A673 (cell line): ENCODE results near the gene MAN1A2. TPM values are rescaled to one million over a fixed set of nuclear protein-coding genes. Genes with fewer than 3 reads are reported as not detected.
"Not testable (repeated sequence)": the region's sequence is repeated elsewhere in the genome, so short reads cannot be mapped to it uniquely, and the experiment has no call there.

Source experiments
- BruUV-seq: library from RNA; stranded (reverse); fragments of 400-500 nt; replicated peaks from 2 replicates; lab custom pipeline; 2021; lab: Mats Ljungman, UMichigan
- CTCF ChIA-PET: fragments of 300-600 bp; sonication (Branson Sonifier 250); formaldehyde crosslinking; loops from one replicate; lab custom pipeline; 2022; ENCODE audit warnings: antibody characterized with exemption; lab: Charles Lee
- POLR2A ChIA-PET: fragments of 300-600 bp; sonication (Branson Sonifier 250); formaldehyde crosslinking; loops from one replicate; lab custom pipeline; 2022; ENCODE audit warnings: antibody characterized with exemption; ENCODE audit not compliant: low non-redundant PET; lab: Charles Lee
- DNase-seq: peaks from one replicate; pipeline ENCODE4 v3.0.0-alpha.2; 2015; ENCODE audit warnings: low spot score
- H3K27ac ChIP-seq: fragments of 200-600 bp; sonication (generic); 2 replicates; pipeline ENCODE4 v1.5.1; 2016; ENCODE audit warnings: mixed run types, low read depth, mild to moderate bottlenecking, mixed read lengths, antibody characterized with exemption, low read length; ENCODE audit not compliant: poor library complexity, severe bottlenecking
- H3K27me3 ChIP-seq: fragments of 200-600 bp; sonication (generic); replicated peaks from 2 replicates; pipeline ENCODE4 v1.6.1; 2017; ENCODE audit warnings: mixed run types, low read depth, mild to moderate bottlenecking, mixed read lengths, antibody characterized with exemption, low read length; ENCODE audit not compliant: insufficient read depth, poor library complexity
- H3K36me3 ChIP-seq: fragments of 200-600 bp; sonication (generic); 2 replicates; pipeline ENCODE4 v1.6.1; 2016; ENCODE audit warnings: mixed run types, mild to moderate bottlenecking, mixed read lengths, antibody characterized with exemption, low read length; ENCODE audit not compliant: insufficient read depth, poor library complexity, severe bottlenecking
- H3K4me1 ChIP-seq: fragments of 200-600 bp; sonication (generic); 2 replicates; pipeline ENCODE4 v1.6.1; 2017; ENCODE audit warnings: mixed run types, mild to moderate bottlenecking, mixed read lengths, antibody characterized with exemption, low read length; ENCODE audit not compliant: insufficient read depth, poor library complexity, severe bottlenecking
- H3K4me3 ChIP-seq: fragments of 200-600 bp; sonication (generic); 2 replicates; pipeline ENCODE4 v1.5.1; 2016; ENCODE audit warnings: low read depth, mixed run types, mild to moderate bottlenecking, mixed read lengths, low read length; ENCODE audit not compliant: poor library complexity, severe bottlenecking
- H3K9me3 ChIP-seq: fragments of 200-600 bp; sonication (generic); 2 replicates; pipeline ENCODE4 v1.6.1; 2016; ENCODE audit warnings: mixed run types, low read depth, mild to moderate bottlenecking, mixed read lengths, antibody characterized with exemption, low read length; ENCODE audit not compliant: poor library complexity, severe bottlenecking
- CTCF ChIP-seq: fragments of 300-800, 200-600 bp; sonication (generic); conservative IDR thresholded peaks from 2 replicates; pipeline ENCODE4 v1.5.1; 2017; ENCODE audit warnings: low read depth, mild to moderate bottlenecking, antibody characterized with exemption, low read length, moderate library complexity, mixed read lengths
- EZH2 ChIP-seq: fragments of 200-600 bp; sonication (generic); IDR thresholded peaks from 2 replicates; pipeline ENCODE4 v1.6.1; 2017; ENCODE audit warnings: borderline replicate concordance, low read depth, mild to moderate bottlenecking, mixed read lengths, antibody characterized with exemption, low read length; ENCODE audit not compliant: poor library complexity, severe bottlenecking
- intact Hi-C: fragments of 100-400 bp; cut with micrococcal nuclease; formaldehyde crosslinking; loops from one replicate; pipeline ENCODE4 v1.10.0; 2022; ENCODE audit not compliant: unreplicated experiment
- total RNA-seq: library from RNA; stranded (reverse); gene quantifications from 2 replicates; pipeline ENCODE4 v1.2.3, GENCODE V29; 2021

The MAN1A2 gene
- total RNA-seq, 1 experiment from 2014 or later: 31.8 TPM

GRCh38 chr1:117320515-117320914, 46.7 kb upstream of the MAN1A2 start:
- POLR2A ChIA-PET: no interaction called here
- H3K36me3 ChIP-seq: no peaks in the 10 kb centered on the region
- H3K4me1 ChIP-seq: no peaks in the 10 kb centered on the region
- H3K4me3 ChIP-seq: no peak overlapping the region
- TF ChIP-seq CTCF (no peak), EZH2 (no peak)
- H3K27ac ChIP-seq: no peak overlapping the region
- DNase-seq: no peak
- no peaks in the 10 kb centered on the region for H3K9me3 ChIP-seq
- intact Hi-C loops: no loop called here
- H3K27me3 ChIP-seq: peaks cover 2% of the 10 kb centered on the region
- CTCF ChIA-PET: no interaction called here
- BruUV-seq: no TSS peak

GRCh38 chr1:117321680-117322609, 45.3 kb upstream of the MAN1A2 start:
- peaks cover 4% of the 10 kb centered on the region for H3K27me3 ChIP-seq
- TF ChIP-seq CTCF: no peak
- no peak overlapping the region for H3K27ac ChIP-seq
- ChIA-PET CTCF (interaction anchor here (0.5 kb wide), 1 partner anchor 433 kb away, joined by 3 read pairs; no protein-coding TSS in a partner anchor), POLR2A (no interaction called here)
- no peaks in the 10 kb centered on the region for H3K9me3 ChIP-seq
- H3K4me3 ChIP-seq: no peak overlapping the region
- intact Hi-C loops: no loop called here
- BruUV-seq: no TSS peak
- DNase-seq: no peak
- H3K36me3 ChIP-seq: no peaks in the 10 kb centered on the region
- H3K4me1 ChIP-seq: no peaks in the 10 kb centered on the region

GRCh38 chr1:117324357-117324756, 42.9 kb upstream of the MAN1A2 start:
- intact Hi-C loops: no loop called here
- DNase-seq: no peak
- CTCF ChIA-PET: no interaction called here
- peaks cover 4% of the 10 kb centered on the region for H3K27me3 ChIP-seq
- no peak overlapping the region for H3K4me3 ChIP-seq
- no peaks in the 10 kb centered on the region for H3K36me3 ChIP-seq
- H3K9me3 ChIP-seq: no peaks in the 10 kb centered on the region
- H3K4me1 ChIP-seq: no peaks in the 10 kb centered on the region
- BruUV-seq: no TSS peak
- no peak overlapping the region for H3K27ac ChIP-seq
- POLR2A ChIA-PET: no interaction called here
- TF ChIP-seq CTCF (no peak), EZH2 (no peak)

- H3K4me1 ChIP-seq, POLR2A ChIA-PET, H3K27ac ChIP-seq, CTCF ChIA-PET, H3K4me3 ChIP-seq, H3K9me3 ChIP-seq, intact Hi-C loops, BruUV-seq, H3K27me3 ChIP-seq, DNase-seq, H3K36me3 ChIP-seq: not testable (repeated sequence)
Measured at GRCh38 chr1:117326035-117326434, 41.2 kb upstream of the MAN1A2 start.
